Stimulated activated CD4-positive, alpha-beta T cell treated with anti-CD3 and anti-CD28 coated beads, Interleukin-12 subunit alpha, Interleukin-12 subunit beta, amount 100 ng/mL, for 4 hours (primary cell): ENCODE measurements around the gene SLC6A6.
A peak's percentile ranks its signal among the peaks of the same experiment; 100 is the strongest.

Source experiments
- DNase-seq: peaks from one replicate; pipeline ENCODE4 v3.0.0-alpha.2; 2020

The SLC6A6 gene

DNA sequence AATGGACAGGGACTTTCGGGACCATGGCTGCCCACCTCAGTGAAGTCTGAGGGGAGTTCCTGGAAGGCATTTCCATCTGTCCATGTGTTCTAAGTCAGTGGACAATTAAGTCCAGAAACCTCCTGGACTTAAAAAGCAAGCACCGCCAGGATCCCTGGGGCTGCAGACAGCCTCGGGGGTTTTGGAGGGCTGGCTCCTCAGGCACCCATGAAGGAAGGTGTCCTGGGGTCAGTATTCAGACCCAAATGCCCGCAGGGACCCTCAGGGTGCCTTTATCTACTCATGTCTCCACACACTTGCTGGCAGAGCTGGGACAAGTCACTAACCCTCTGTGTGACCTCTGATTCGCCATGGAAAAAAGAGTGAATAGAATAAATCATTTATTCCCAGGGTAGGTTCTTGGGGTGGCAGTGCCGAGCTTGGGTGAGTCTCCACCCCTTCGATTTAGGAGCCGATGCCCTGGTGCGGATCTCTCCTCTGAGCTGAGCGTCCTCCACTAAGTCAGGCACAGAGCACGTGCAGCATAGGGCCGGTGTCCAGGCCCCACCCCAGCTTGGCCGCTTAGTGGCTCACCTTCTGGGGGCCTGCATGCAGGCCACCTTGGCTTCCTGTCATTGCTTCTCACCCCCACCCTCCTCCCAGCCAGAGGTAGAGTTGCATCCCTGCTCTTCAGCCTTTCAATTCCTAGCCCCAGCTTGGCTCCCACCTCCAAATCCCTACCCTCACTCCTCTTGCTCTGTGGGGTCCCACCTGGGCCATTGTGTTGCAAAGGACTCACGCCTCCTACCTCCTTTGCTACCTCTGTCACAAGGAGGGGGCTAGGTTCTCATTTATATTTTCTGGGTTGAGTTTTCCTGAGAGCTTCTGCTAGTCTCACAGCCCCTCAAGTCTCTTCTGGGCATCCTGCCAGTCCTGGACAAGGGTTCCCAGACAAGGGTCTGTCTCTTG, 19.9 kb downstream of the SLC6A6 start:
- DNase-seq, result no peak

DNA sequence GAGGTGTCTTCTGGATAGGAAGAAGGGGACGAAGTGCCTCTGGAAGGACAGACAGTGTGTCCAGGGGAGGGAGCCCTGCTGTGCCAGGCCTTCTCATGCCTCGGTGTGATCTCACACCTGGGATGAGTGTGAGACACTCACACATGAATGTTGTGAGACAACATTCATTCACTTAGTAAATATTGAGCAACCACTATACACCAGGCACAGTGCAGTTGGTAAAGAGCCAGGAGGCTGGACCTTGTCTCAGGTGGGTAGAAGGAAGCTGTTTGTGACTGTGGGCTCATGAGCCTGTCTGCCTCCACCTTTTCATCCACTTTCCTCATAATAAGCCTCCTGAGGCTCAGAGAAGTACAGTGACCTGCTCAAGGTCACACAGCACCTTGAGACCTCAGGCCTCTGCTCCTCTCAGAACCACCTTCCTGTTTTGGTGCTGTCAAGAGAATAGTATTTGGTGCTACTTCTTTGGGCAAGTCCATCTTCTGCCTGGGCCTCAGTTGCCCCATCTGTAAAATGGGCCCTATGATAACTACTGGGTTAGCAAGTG, 20.9 kb downstream of the SLC6A6 start:
- no peak for DNase-seq

GRCh38 chr3:14423963-14424362, 21.6 kb downstream of the SLC6A6 start:
- DNase-seq, result no peak

DNA sequence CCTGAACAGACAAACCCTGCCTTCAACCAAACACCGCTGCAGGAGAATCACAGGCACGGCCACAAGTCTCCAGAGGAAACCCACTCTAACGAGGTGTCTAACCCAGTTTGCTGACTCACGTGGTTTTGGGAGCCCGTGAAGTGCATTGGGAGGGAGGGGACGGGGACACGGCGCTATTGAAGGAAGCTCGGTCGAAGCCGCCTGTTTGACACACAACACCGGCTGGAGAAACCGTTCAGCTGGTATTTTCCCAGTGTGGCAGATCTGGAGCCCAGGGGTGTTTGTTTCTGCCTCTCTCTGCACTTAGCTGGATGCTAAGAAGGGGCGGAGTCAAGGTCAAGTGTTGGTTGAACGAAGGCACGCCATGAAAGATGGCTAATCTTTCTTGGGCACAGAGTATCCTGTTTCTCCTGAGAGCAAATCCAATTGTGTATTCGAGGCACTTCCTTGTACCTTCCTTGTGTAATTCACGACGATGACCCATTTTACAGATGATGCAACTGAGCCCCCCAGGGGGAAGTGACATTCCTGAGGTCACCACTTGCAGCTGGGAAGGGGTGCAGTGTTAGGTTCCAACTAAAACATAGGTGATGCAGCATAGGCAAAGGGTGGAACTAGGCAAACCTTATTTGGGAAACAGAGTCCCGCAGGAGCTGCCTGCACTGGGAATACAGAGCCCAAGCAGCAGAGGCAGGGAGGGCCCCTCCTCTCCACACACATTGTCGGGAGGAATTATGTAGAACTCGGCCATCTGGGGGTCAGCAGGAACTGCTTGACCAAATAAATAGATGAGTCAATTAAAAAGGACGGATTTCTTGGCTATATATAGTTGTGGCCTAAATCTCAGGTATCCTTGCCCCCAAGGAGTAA, 22.5 kb downstream of the SLC6A6 start:
- no peak for DNase-seq

DNA sequence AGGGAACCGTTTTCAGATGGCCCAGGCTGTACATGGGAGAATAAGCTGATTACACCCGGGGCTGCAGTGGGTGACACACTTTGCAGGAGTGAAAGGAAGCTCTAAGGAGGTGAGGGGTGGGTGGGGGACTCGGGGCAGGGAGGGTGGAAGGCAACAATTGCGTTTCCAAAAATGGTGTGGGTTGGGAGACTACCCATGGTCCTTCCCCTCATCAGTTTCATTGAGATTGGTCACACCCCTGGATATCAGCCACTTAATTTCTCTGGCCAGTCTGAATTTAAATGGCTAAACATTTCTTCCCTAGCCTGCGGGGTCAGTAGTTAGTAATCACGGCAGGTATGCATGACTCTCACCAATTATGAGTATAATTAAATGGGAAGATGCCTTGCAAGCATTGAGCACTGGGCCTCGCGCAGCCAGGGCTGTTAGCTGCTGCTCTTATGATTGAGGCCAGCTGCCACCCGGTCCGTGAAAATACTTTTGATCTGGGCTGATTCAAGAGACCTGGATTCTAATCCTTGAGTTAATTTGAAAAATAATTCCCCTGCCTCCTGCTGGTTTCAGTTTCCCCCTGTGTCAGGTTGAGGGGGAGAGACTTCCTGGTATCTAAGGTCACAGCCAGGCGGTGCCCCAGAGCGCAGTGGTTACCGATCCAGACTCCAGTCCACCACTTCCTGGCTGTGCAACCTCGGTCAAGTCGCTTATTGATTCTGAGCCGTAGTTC, 23.3 kb downstream of the SLC6A6 start:
- DNase-seq, result no peak

GRCh38 chr3:14426305-14426620, 23.9 kb downstream of the SLC6A6 start:
- DNase-seq, result no peak

DNA sequence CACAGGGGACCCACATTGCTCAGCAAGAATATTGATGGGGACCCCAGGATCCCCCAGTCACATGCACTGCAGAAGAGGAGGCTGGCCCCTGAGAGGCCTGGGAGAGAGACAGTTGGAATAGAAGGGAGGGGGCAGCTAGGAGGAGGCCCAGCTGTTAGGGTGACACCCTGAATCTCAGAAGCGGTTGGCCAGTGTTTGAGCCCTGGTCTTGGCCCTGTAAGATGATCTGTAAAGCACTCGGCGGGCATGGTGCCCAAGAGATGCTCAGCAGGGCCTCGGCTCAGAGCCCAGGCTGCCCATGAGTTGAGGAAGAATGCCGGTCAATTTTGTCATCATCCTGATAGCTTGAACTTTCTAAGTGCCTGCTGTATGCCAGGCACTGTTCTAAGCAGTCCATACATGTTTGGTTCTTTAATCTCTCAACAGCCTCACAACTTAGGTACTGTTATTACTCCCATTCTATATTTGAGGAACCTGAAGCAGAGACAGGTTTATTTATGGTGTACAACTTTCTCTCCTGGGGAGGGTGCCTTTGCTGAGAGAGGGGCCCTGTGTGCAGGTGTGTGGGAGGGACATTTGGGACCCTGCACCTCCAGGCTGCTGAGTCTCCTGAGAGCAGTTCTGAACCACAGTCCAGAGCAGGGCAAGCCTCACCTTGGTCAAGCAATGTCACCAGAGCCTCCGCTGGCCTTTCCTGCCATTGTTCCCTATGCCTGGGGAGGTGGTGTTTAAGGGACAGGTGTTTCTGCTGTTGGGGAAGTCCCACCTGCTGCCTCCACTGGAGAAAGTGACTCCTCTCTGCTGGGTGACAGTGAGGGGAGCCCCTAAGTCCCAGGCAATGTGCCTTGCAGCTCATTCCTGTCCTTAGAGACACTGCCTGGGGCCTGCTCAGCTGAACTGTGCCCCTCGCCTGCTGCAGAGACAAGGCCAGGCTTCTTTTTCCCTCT, 26.0 kb downstream of the SLC6A6 start:
- peak; percentile 25 for DNase-seq

GRCh38 chr3:14429237-14429636, 26.8 kb downstream of the SLC6A6 start:
- no peak for DNase-seq

GRCh38 chr3:14429640-14430039, 27.2 kb downstream of the SLC6A6 start:
- no peak for DNase-seq

DNA sequence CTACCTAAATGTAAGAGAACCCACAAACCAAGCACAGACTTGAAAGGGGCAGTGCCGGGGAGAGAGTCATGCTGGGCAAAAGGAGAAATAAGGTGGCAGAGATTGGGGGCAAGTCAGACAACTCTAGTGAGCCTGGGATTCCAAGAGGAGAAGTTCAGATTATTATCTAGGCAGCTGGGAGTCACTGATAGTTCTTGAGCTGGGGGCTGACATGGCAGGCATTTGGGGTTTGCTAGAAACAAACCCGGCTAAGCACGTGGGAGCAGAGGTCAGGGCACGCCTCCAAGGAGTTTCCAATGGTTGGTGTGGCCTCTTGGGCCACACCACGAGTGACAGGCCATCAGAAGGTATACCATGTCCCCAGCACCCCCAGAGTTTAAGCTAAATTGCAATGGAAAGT, 27.6 kb downstream of the SLC6A6 start:
- no peak for DNase-seq

DNA sequence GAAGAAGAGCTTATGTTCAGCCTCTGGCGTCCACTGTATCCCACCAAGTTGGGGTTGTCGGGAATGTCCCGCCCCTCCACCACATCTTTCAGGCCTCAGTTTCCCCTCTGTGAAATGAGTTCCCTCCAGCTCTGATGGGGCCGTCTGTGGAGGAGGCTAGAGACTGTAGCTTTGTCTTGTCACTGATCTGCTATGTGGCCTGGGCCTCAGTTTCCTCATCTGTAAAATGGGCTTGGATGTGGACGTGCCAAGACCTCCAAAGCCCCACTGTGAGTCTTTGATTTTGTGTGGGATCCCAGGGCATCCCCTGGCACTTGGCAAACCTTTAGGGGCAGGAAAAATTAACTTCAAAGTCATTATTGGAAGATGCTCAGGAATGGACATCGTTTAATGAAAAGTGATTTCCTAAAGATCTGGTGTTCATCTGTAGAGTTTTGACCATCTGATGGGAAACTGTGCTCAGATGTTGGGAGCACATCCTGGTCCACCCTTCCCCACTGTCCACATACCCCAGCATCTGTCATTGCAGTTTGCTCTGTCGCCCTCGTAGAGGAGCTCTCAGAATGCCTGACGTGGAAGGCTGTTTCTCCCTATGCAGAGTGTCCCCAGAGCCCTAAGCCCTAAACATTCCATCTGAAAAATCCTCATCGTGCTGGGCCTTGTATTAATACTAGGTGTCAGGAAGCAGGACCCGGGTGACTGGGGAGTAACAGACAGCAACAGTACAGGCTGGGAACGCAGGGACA, 28.5 kb downstream of the SLC6A6 start:
- DNase-seq, result no peak

GRCh38 chr3:14431452-14431916, 29.1 kb downstream of the SLC6A6 start:
- DNase-seq, result no peak

- DNase-seq, result peak; percentile 91
Measured at GRCh38 chr3:14431917-14432834, 29.8 kb downstream of the SLC6A6 start.

- no peak for DNase-seq
Measured at GRCh38 chr3:14433106-14433505, 30.7 kb downstream of the SLC6A6 start.

DNA sequence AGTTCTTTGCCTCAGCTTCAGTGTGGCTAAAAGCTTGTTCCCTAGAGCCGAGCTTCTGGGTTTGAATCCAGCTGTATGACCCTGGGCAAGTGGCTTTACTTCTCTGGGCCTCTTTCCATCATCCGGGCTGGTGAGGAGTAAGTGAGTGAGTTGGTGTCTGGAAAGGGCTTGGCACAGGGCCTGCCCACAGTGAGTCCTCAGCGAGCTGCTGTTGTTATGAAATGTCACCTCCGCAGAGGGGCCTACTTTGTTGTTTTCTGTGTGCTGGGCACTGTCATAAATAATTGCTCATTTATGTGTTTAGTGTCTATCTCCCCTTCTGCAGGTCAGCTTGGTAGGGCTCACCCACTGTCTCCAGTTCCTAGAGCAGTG, 31.7 kb downstream of the SLC6A6 start:
- no peak for DNase-seq

- no peak for DNase-seq
Measured at GRCh38 chr3:14434498-14435151, 32.2 kb downstream of the SLC6A6 start.

GRCh38 chr3:14435175-14436014, 33.0 kb downstream of the SLC6A6 start:
- no peak for DNase-seq

DNA sequence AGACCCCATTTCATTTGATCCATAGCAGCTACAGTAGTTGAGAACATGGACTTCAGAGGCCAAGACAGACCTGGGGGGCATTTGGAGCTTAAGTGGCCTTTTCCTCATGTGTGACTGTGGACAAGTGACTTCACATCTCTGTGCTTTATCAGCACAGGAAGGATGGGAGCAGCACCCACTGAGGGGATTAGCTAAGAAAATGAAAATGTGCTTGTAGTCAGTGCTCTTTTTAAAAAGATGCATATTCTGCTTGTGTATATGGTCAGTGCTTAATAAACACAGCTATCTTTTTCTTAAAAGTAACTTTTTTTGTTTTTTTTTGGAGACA, 34.5 kb downstream of the SLC6A6 start:
- DNase-seq, result no peak
